Testis (tissue), 3 donors: Measurements from ENCODE around the gene ERC1. TPM values are rescaled to one million over a fixed set of nuclear protein-coding genes. Genes with fewer than 3 reads are reported as not detected.
"Not testable (repeated sequence)": the region's sequence is repeated elsewhere in the genome, so short reads cannot be mapped to it uniquely, and the experiment has no call there.

Experiments
- DNase-seq: peaks from one replicate; pipeline ENCODE4 v3.0.0-alpha.2; 2019
- H3K27ac ChIP-seq, 2 donors: fragments of 200-600 bp; sonication (generic); one replicate each; pipeline ENCODE4 v1.5.1; 2019
- H3K27me3 ChIP-seq: fragments of 200-600 bp; sonication (generic); one replicate; pipeline ENCODE4 v1.5.1; 2019
- H3K36me3 ChIP-seq: fragments of 200-600 bp; sonication (generic); one replicate; pipeline ENCODE4 v1.5.1; 2017; ENCODE audit warnings: low read depth; ENCODE audit errors: missing control alignments
- H3K4me1 ChIP-seq: fragments of 200-600 bp; sonication (generic); one replicate; pipeline ENCODE4 v1.5.1; 2019
- H3K4me3 ChIP-seq, 2 donors: fragments of 200-600 bp; sonication (generic); one replicate each; pipeline ENCODE4 v1.5.1; 2017 to 2019
- H3K9me3 ChIP-seq: fragments of 200-600 bp; sonication (generic); one replicate; pipeline ENCODE4 v1.5.1; 2017
- CTCF ChIP-seq, 3 experiments: fragments of 450-650 bp in 2 of 3; fragments of 200-600 bp in 1 of 3; sonication (generic) in 1 of 3; IDR thresholded peaks; one replicate each; pipeline ENCODE4 v1.5.1; 2016 to 2019; ENCODE audit warnings: antibody characterized with exemption in 3 of 3, mild to moderate bottlenecking in 2 of 3, moderate library complexity in 1 of 3
- POLR2A ChIP-seq: fragments of 450-650 bp; IDR thresholded peaks from one replicate; pipeline ENCODE4 v1.6.1; 2017; ENCODE audit warnings: antibody characterized with exemption, mild to moderate bottlenecking, moderate library complexity
- WGBS, 2 donors: methylation state at CpG; one replicate each; pipeline ENCODE4 v1.1.5; 2018; 5-methylcytosine and 5-hydroxymethylcytosine counted together
- intact Hi-C: fragments of 100-400 bp; cut with DNase I; formaldehyde crosslinking; loops from one replicate; pipeline ENCODE4 v1.15.1; 2023; ENCODE audit warnings: low total_unique reads
- polyA plus RNA-seq: library from polyadenylated mRNA; stranded (reverse); fragments of 350-450 nt; fragmentation: Illumina TruSeq; extraction: RNeasy Lipid Tissue Mini Kit (QIAGEN cat#74804); gene quantifications from one replicate; pipeline ENCODE4 v1.2.3, GENCODE V29; 2014; ENCODE audit warnings: low read depth, low replicate concordance; ENCODE audit not compliant: insufficient read depth
- total RNA-seq, 2 donors: library from RNA; depleted of rRNA; stranded (reverse); fragments of >200 nt; gene quantifications; one replicate each; pipeline ENCODE4 v1.2.3, GENCODE V29; 2016

ERC1 gene
- total and polyA plus RNA-seq, 3 donors from 2014 or later = 25.8 to 109 (median 106) TPM

- intact Hi-C loops = no loop called here
- 77 to 93% methylated on average over 1 of the region's 1 CpG for WGBS, 2 donors
- TF ChIP-seq CTCF (IDR thresholded peaks at IDR 0.05) (no peak), POLR2A (no peak)
- no peaks in the 10 kb centered on the region for H3K4me1 ChIP-seq
- H3K4me3 ChIP-seq = no peak overlapping the region
- no peak for DNase-seq
- H3K27ac ChIP-seq = no peak overlapping the region
- no peaks in the 10 kb centered on the region for H3K36me3 ChIP-seq
- no peaks in the 10 kb centered on the region for H3K9me3 ChIP-seq
- no peaks in the 10 kb centered on the region for H3K27me3 ChIP-seq
Observed at GRCh38 chr12:997505-997904, 6.5 kb downstream of the ERC1 start.

GRCh38 chr12:998020-998874 is 7.2 kb downstream of the ERC1 start:
- TF ChIP-seq CTCF (IDR thresholded peaks at IDR 0.05) (no peak), POLR2A (no peak)
- Histone ChIP-seq H3K27me3 (no peaks in the 10 kb centered on the region), H3K27ac (no peak overlapping the region), H3K36me3 (no peaks in the 10 kb centered on the region), H3K9me3 (no peaks in the 10 kb centered on the region), H3K4me3 (no peak overlapping the region), H3K4me1 (no peaks in the 10 kb centered on the region)
- WGBS, 2 donors = 73 to 76% methylated on average over 6 of the region's 6 CpGs
- intact Hi-C loops = no loop called here
- DNase-seq = no peak

GRCh38 chr12:999736-1000135 is 8.7 kb downstream of the ERC1 start:
- intact Hi-C loops, H3K27me3 ChIP-seq, H3K9me3 ChIP-seq, H3K4me1 ChIP-seq, H3K36me3 ChIP-seq, DNase-seq, H3K4me3 ChIP-seq, H3K27ac ChIP-seq: not testable (repeated sequence)
- 95 to 98% methylated on average over 7 of the region's 7 CpGs for WGBS, 2 donors

- Histone ChIP-seq H3K36me3 (no peaks in the 10 kb centered on the region), H3K4me1 (peaks cover 5% of the 10 kb centered on the region), H3K27me3 (no peaks in the 10 kb centered on the region), H3K27ac (no peak overlapping the region), H3K9me3 (no peaks in the 10 kb centered on the region), H3K4me3 (no peak overlapping the region)
- WGBS, 2 donors = 97 to 98% methylated on average over 3 of the region's 3 CpGs
- no peak for DNase-seq
- TF ChIP-seq CTCF (IDR thresholded peaks at IDR 0.05) = no peak
- TF ChIP-seq POLR2A = no peak
- intact Hi-C loops = no loop called here
Observed at GRCh38 chr12:1001507-1001906, 10.5 kb downstream of the ERC1 start.

GRCh38 chr12:1003600-1004271 is 12.7 kb downstream of the ERC1 start:
- Histone ChIP-seq H3K27ac (no peak overlapping the region), H3K4me3 (no peak overlapping the region), H3K36me3 (no peaks in the 10 kb centered on the region), H3K4me1 (peaks cover 5% of the 10 kb centered on the region), H3K27me3 (no peaks in the 10 kb centered on the region), H3K9me3 (no peaks in the 10 kb centered on the region)
- WGBS, 2 donors = 46 to 57% methylated on average over 3 of the region's 3 CpGs
- no peak for TF ChIP-seq POLR2A
- no peak for TF ChIP-seq CTCF (IDR thresholded peaks at IDR 0.05)
- DNase-seq = no peak
- intact Hi-C loops = no loop called here
